ENCODE results near the gene NAA35. TPM values are rescaled to one million over a fixed set of nuclear protein-coding genes. Genes with fewer than 3 reads are reported as not detected.

The NAA35 gene
- total RNA-seq, 2 donors from 2014 or later, result 21.3 to 32.3 TPM

GRCh38 chr9:86064220-86064619 is 123.3 kb downstream of the NAA35 start:
- H3K27me3 ChIP-seq, result no peaks in the 10 kb centered on the region
- H3K27ac ChIP-seq, result peak overlapping the region in 3 of 4 donors; percentile 43 to 73 (median 66)
- no peak for TF ChIP-seq POLR2A (IDR thresholded peaks at IDR 0.05)
- TF ChIP-seq CTCF (IDR thresholded peaks at IDR 0.05), result no peak
- H3K4me1 ChIP-seq, result peaks cover 21% of the 10 kb centered on the region
- ATAC-seq (no peak), DNase-seq (peak in 3 of 4 donors; percentile 20 to 34 (median 27))
- no peak overlapping the region for H3K4me3 ChIP-seq
- no peaks in the 10 kb centered on the region for H3K9me3 ChIP-seq
- intact Hi-C loops (cut with DNase I), result no loop called here
- H3K36me3 ChIP-seq (replicated peaks in 1 of 2; ENCODE audit: insufficient read depth in 1 of 2, low read depth in 2 of 2), result no peaks in the 10 kb centered on the region
- WGBS, 2 donors, result 54 to 58% methylated on average over 2 of the region's 2 CpGs

GRCh38 chr9:86069206-86069869 is 128.4 kb downstream of the NAA35 start:
- no peaks in the 10 kb centered on the region for H3K27me3 ChIP-seq
- intact Hi-C loops (cut with DNase I), result no loop called here
- DNase-seq (no peak), ATAC-seq (no peak)
- H3K36me3 ChIP-seq (replicated peaks in 1 of 2; ENCODE audit: insufficient read depth in 1 of 2, low read depth in 2 of 2), result no peaks in the 10 kb centered on the region
- no peak overlapping the region for H3K4me3 ChIP-seq
- TF ChIP-seq POLR2A (IDR thresholded peaks at IDR 0.05), result no peak
- no peak for TF ChIP-seq CTCF (IDR thresholded peaks at IDR 0.05)
- H3K27ac ChIP-seq, result no peak overlapping the region
- no peaks in the 10 kb centered on the region for H3K9me3 ChIP-seq
- 68 to 73% methylated on average over 7 of the region's 7 CpGs for WGBS, 2 donors
- H3K4me1 ChIP-seq, result peaks cover 12% of the 10 kb centered on the region

Other genes starting within 250 kb of the NAA35 start
- gene AGTPBP1, start 199.2 kb upstream of the NAA35 start, total RNA-seq, result 10 to 100 TPM; 13.0 to 18.8 TPM
- 10 to 100 TPM; 29.0 to 36.6 TPM for gene GOLM1, start 158.4 kb downstream of the NAA35 start, total RNA-seq